ENCODE measurements around the gene NR2E1.

The NR2E1 gene

DNA sequence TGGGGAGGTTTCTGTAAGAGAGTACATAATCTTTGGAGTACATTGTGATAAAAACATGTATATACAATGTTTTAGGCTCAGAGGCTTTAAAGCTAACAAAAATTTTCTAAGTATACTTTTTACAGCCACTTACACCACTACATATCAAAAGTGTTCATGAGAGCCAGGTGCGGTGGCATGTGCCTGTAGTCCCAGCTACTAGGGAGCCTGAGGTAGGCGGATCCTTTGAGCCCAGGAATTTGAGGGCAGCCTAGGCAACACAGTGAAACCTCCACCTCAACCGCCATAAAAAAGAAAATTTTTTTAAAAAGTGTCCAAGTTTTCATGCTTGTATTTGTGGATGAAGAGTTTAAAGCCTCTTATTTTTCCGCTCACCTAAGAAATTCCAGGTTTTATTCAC lies 72.5 kb downstream of the NR2E1 start:
- no peak for DNase-seq (ENCODE audit: low spot score)
- TF ChIP-seq, protein P1, sequence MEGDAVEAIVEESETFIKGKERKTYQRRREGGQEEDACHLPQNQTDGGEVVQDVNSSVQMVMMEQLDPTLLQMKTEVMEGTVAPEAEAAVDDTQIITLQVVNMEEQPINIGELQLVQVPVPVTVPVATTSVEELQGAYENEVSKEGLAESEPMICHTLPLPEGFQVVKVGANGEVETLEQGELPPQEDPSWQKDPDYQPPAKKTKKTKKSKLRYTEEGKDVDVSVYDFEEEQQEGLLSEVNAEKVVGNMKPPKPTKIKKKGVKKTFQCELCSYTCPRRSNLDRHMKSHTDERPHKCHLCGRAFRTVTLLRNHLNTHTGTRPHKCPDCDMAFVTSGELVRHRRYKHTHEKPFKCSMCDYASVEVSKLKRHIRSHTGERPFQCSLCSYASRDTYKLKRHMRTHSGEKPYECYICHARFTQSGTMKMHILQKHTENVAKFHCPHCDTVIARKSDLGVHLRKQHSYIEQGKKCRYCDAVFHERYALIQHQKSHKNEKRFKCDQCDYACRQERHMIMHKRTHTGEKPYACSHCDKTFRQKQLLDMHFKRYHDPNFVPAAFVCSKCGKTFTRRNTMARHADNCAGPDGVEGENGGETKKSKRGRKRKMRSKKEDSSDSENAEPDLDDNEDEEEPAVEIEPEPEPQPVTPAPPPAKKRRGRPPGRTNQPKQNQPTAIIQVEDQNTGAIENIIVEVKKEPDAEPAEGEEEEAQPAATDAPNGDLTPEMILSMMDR (IDR thresholded peaks at IDR 0.05; ENCODE audit: extremely low read depth, missing control alignments): no peak

All from GM20000 (cell line).